SK-N-SH (cell line): ENCODE measurements around the gene LIX1. TPM values are rescaled to one million over a fixed set of nuclear protein-coding genes. Genes with fewer than 3 reads are reported as not detected.

ENCODE experiments used
- CTCF ChIA-PET: fragments of 300-600, 350-600 bp; formaldehyde crosslinking; extraction: SDS; loops from one replicate; lab custom pipeline; 2021; lab: Yijun Ruan, JAX
- POLR2A ChIA-PET: fragments of 350-600 bp; sonication (Branson Sonifier 250); formaldehyde crosslinking; extraction: SDS; loops from one replicate; lab custom pipeline; 2020; ENCODE audit warnings: antibody characterized with exemption, inconsistent platforms; lab: Yijun Ruan, JAX
- DNase-seq: peaks from one replicate; pipeline ENCODE4 v3.0.0; 2012
- H2AFZ ChIP-seq: fragments of 200-600 bp; sonication (generic); 2 replicates; pipeline ENCODE4 v1.8.1; 2016; ENCODE audit warnings: antibody characterized with exemption, mild to moderate bottlenecking, low read depth
- H3F3A ChIP-seq: fragments of 200-600 bp; sonication (generic); replicated peaks from 2 replicates; pipeline ENCODE3; 2016; ENCODE audit warnings: antibody characterized with exemption, mild to moderate bottlenecking; ENCODE audit not compliant: insufficient read depth
- H3K27ac ChIP-seq, 2 experiments: fragments of 200-500 bp in 1 of 2; fragments of 200-600 bp in 1 of 2; sonication (Bioruptor generic) in 1 of 2; sonication (generic), shearing (Covaris generic) in 1 of 2; 2 replicates each; pipeline versions ENCODE4 v1.5.1 to v1.6.1; 2014 to 2016; ENCODE audit warnings: low read depth in 2 of 2, inconsistent platforms in 1 of 2, low read length in 1 of 2, mild to moderate bottlenecking in 1 of 2, mixed read lengths in 1 of 2
- H3K27me3 ChIP-seq: fragments of 200-600 bp; sonication (generic), shearing (Covaris generic); 2 replicates; pipeline ENCODE4 v1.6.1; 2016; ENCODE audit warnings: mixed run types; ENCODE audit not compliant: insufficient read depth
- H3K36me3 ChIP-seq, 2 experiments: fragments of 200-500 bp in 1 of 2; fragments of 200-600 bp in 1 of 2; sonication (Bioruptor generic) in 1 of 2; sonication (generic) in 1 of 2; replicated peaks in 1 of 2; 2 replicates each; pipeline versions ENCODE3 to v1.5.1; 2014 to 2016; ENCODE audit warnings: low read length in 1 of 2, mild to moderate bottlenecking in 1 of 2; ENCODE audit not compliant: insufficient read depth in 2 of 2, control insufficient read depth in 1 of 2
- H3K4me1 ChIP-seq, 2 experiments: fragments of 200-500 bp in 1 of 2; fragments of 200-600 bp in 1 of 2; sonication (Bioruptor generic) in 1 of 2; sonication (generic), shearing (Covaris generic) in 1 of 2; 2 replicates each; pipeline versions ENCODE4 v1.5.1 to v1.6.1; 2014 to 2016; ENCODE audit warnings: low read depth in 1 of 2, low read length in 1 of 2, mixed run types in 1 of 2; ENCODE audit not compliant: insufficient read depth in 2 of 2, control insufficient read depth in 1 of 2
- H3K4me2 ChIP-seq: fragments of 200-600 bp; sonication (generic), shearing (Covaris generic); 2 replicates; pipeline ENCODE4 v1.6.1; 2017; ENCODE audit warnings: mixed run types
- H3K4me3 ChIP-seq, 2 experiments: fragments of 200-500 bp in 1 of 2; fragments of 200-600 bp in 1 of 2; sonication (Bioruptor generic) in 1 of 2; sonication (generic), shearing (Covaris generic) in 1 of 2; 2 replicates each; pipeline versions ENCODE4 v1.5.1 to v1.8.1; 2014 to 2016; ENCODE audit warnings: low read depth in 2 of 2, inconsistent platforms in 1 of 2, low read length in 1 of 2, mild to moderate bottlenecking in 1 of 2, mixed read lengths in 1 of 2, moderate library complexity in 1 of 2
- H3K79me2 ChIP-seq: fragments of 200-600 bp; sonication (generic); 2 replicates; pipeline ENCODE4 v1.8.1; 2017; ENCODE audit warnings: mild to moderate bottlenecking; ENCODE audit not compliant: insufficient read depth
- H3K9ac ChIP-seq: fragments of 200-600 bp; sonication (generic); 2 replicates; pipeline ENCODE4 v1.6.1; 2017; ENCODE audit warnings: mixed run types
- H3K9me2 ChIP-seq: fragments of 200-600 bp; sonication (generic); 2 replicates; pipeline ENCODE4 v1.6.1; 2017; ENCODE audit warnings: mixed run types
- H3K9me3 ChIP-seq: fragments of 200-600 bp; sonication (generic); 2 replicates; pipeline ENCODE4 v1.6.1; 2017; ENCODE audit warnings: mixed run types, mild to moderate bottlenecking, moderate library complexity
- H4K20me1 ChIP-seq: fragments of 200-600 bp; sonication (generic); 2 replicates; pipeline ENCODE4 v1.6.1; 2017; ENCODE audit warnings: mild to moderate bottlenecking, mixed run types; ENCODE audit not compliant: insufficient read depth
- CHD2 ChIP-seq: fragments of 150-350 bp; IDR thresholded peaks from 2 replicates; pipeline ENCODE4 v1.6.1; 2018; ENCODE audit warnings: low read length; ENCODE audit not compliant: partially characterized antibody
- CTCF ChIP-seq: fragments of 200-600 bp; sonication (generic); IDR thresholded peaks from 2 replicates; pipeline ENCODE4 v1.6.1; 2017; ENCODE audit warnings: antibody characterized with exemption, mild to moderate bottlenecking, moderate library complexity
- EZH2phosphoT487 ChIP-seq: fragments of 200-600 bp; sonication (generic); IDR thresholded peaks from 2 replicates; pipeline ENCODE4 v1.6.1; 2017; ENCODE audit warnings: low read depth, mixed run types, mild to moderate bottlenecking, antibody characterized with exemption, moderate library complexity, borderline replicate concordance
- MAX ChIP-seq: IDR thresholded peaks from 2 replicates; pipeline ENCODE4 v1.4.0; 2012; ENCODE audit warnings: low read depth
- PBX3 ChIP-seq: IDR thresholded peaks from 2 replicates; pipeline ENCODE4; 2012
- RAD21 ChIP-seq: IDR thresholded peaks from 2 replicates; pipeline ENCODE4 v1.6.1; 2012; ENCODE audit warnings: mild to moderate bottlenecking, low read length
- RXRA ChIP-seq: IDR thresholded peaks from 2 replicates; pipeline ENCODE4 v1.4.0; 2012; ENCODE audit warnings: low read depth, mild to moderate bottlenecking, borderline replicate concordance
- SIN3A ChIP-seq: IDR thresholded peaks from 2 replicates; pipeline ENCODE4 v1.6.1; 2012; ENCODE audit warnings: low read depth, mild to moderate bottlenecking, low read length, moderate library complexity, borderline replicate concordance
- TAF1 ChIP-seq: IDR thresholded peaks from 2 replicates; pipeline ENCODE4 v1.6.1; 2012; ENCODE audit warnings: low read depth, mild to moderate bottlenecking, low read length, moderate library complexity, borderline replicate concordance
- TEAD4 ChIP-seq: IDR thresholded peaks from 2 replicates; pipeline ENCODE4 v1.4.0; 2012; ENCODE audit warnings: mild to moderate bottlenecking, borderline replicate concordance; ENCODE audit not compliant: insufficient read depth
- polyA plus RNA-seq, 3 experiments: library from polyadenylated mRNA; depleted of rRNA; stranded (reverse); fragments of >200 nt; gene quantifications; 2 replicates each; pipeline ENCODE4 v1.2.3, GENCODE V29; 2012
- TF ChIP-seq, protein P1 (sequence below): fragments of 150-350 bp; IDR thresholded peaks from 2 replicates; pipeline ENCODE4 v1.6.1; 2017; ENCODE audit warnings: antibody characterized with exemption, low read length, low read depth, borderline replicate concordance
- TF ChIP-seq, protein P2 (sequence below): IDR thresholded peaks from 2 replicates; pipeline ENCODE4 v1.4.0; 2012; ENCODE audit warnings: low read depth, borderline replicate concordance
- TF ChIP-seq, protein P3 (sequence below): IDR thresholded peaks from 2 replicates; pipeline ENCODE4 v1.6.1; 2012; ENCODE audit warnings: mild to moderate bottlenecking, low read depth, low read length, moderate library complexity

LIX1 gene
- polyA plus RNA-seq, 1 of the 3 experiments (the other 2 are of a cell fraction): not detected

- TF ChIP-seq CTCF (no peak), RXRA (no peak), CHD2 (no peak)
- TF ChIP-seq, protein P1, sequence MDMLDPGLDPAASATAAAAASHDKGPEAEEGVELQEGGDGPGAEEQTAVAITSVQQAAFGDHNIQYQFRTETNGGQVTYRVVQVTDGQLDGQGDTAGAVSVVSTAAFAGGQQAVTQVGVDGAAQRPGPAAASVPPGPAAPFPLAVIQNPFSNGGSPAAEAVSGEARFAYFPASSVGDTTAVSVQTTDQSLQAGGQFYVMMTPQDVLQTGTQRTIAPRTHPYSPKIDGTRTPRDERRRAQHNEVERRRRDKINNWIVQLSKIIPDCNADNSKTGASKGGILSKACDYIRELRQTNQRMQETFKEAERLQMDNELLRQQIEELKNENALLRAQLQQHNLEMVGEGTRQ: no peak
- TF ChIP-seq, protein P2, sequence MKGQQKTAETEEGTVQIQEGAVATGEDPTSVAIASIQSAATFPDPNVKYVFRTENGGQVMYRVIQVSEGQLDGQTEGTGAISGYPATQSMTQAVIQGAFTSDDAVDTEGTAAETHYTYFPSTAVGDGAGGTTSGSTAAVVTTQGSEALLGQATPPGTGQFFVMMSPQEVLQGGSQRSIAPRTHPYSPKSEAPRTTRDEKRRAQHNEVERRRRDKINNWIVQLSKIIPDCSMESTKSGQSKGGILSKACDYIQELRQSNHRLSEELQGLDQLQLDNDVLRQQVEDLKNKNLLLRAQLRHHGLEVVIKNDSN: 0 out of 2 replicates have a peak, but pooled peaks have one; percentile 12
- TF ChIP-seq, all 33 proteins: peak for 2
Observed at GRCh38 chr5:97071101-97071500, 71.3 kb downstream of the LIX1 start (continued).

- H3K27me3 ChIP-seq: no peaks in the 10 kb centered on the region
- no peaks in the 10 kb centered on the region for H4K20me1 ChIP-seq
- no peaks in the 10 kb centered on the region for H3K9me2 ChIP-seq
- H3K79me2 ChIP-seq: no peaks in the 10 kb centered on the region
- no peak overlapping the region for H3K4me2 ChIP-seq
- H3K9me3 ChIP-seq: no peaks in the 10 kb centered on the region
- no peak overlapping the region for H3K9ac ChIP-seq
- no peak overlapping the region for H2AFZ ChIP-seq
- CTCF ChIA-PET: interaction anchor here (1.3 kb wide), 1 partner anchor 73 kb away, joined by 5 read pairs; no protein-coding TSS in a partner anchor
- POLR2A ChIA-PET: no interaction called here
- no peaks in the 10 kb centered on the region; a peak in 1 of 4 replicates for H3K4me1 ChIP-seq
- no peak for DNase-seq
- H3F3A ChIP-seq: no peaks in the 10 kb centered on the region
- TF ChIP-seq SIN3A (no peak), TAF1 (no peak), EZH2phosphoT487 (no peak), PBX3 (no peak), TEAD4 (no peak), CHD2 (no peak), MAX (no peak), RAD21 (no peak)
- TF ChIP-seq, protein P3, sequence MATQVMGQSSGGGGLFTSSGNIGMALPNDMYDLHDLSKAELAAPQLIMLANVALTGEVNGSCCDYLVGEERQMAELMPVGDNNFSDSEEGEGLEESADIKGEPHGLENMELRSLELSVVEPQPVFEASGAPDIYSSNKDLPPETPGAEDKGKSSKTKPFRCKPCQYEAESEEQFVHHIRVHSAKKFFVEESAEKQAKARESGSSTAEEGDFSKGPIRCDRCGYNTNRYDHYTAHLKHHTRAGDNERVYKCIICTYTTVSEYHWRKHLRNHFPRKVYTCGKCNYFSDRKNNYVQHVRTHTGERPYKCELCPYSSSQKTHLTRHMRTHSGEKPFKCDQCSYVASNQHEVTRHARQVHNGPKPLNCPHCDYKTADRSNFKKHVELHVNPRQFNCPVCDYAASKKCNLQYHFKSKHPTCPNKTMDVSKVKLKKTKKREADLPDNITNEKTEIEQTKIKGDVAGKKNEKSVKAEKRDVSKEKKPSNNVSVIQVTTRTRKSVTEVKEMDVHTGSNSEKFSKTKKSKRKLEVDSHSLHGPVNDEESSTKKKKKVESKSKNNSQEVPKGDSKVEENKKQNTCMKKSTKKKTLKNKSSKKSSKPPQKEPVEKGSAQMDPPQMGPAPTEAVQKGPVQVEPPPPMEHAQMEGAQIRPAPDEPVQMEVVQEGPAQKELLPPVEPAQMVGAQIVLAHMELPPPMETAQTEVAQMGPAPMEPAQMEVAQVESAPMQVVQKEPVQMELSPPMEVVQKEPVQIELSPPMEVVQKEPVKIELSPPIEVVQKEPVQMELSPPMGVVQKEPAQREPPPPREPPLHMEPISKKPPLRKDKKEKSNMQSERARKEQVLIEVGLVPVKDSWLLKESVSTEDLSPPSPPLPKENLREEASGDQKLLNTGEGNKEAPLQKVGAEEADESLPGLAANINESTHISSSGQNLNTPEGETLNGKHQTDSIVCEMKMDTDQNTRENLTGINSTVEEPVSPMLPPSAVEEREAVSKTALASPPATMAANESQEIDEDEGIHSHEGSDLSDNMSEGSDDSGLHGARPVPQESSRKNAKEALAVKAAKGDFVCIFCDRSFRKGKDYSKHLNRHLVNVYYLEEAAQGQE: no peak
- H3K4me3 ChIP-seq: no peak overlapping the region
- H3K36me3 ChIP-seq: no peaks in the 10 kb centered on the region
- H3K27ac ChIP-seq: no peak overlapping the region
Observed at GRCh38 chr5:97070234-97070633, 72.2 kb downstream of the LIX1 start.
